ENCODE measurements around the gene GIMAP6. TPM values are rescaled to one million over a fixed set of nuclear protein-coding genes. Genes with fewer than 3 reads are reported as not detected.

The GIMAP6 gene
- polyA plus RNA-seq, 3 donors: 16.2 to 70.2 (median 57.0) TPM

GRCh38 chr7:150586068-150586784 is 46.0 kb downstream of the GIMAP6 start:
- H3K27ac Mint-ChIP-seq: peak overlapping the region; percentile 84 to 94 (median 89)
- Histone ChIP-seq H4K20me1 (ENCODE audit: insufficient read depth, low read length) (no peaks in the 10 kb centered on the region), H3K79me2 (ENCODE audit: insufficient read depth, low read length) (no peaks in the 10 kb centered on the region), H3K9me3 (replicated peaks in 1 of 2; ENCODE audit: control insufficient read depth in 1 of 2, insufficient read depth in 1 of 2, low read length in 2 of 2) (no peaks in the 10 kb centered on the region), H3K27me3 (ENCODE audit: control insufficient read depth in 2 of 2, insufficient read depth in 2 of 2, low read length in 2 of 2) (no peaks in the 10 kb centered on the region), H2AFZ (ENCODE audit: insufficient read depth, low read depth, low read length, poor library complexity, severe bottlenecking) (no peak overlapping the region), H3K36me3 (replicated peaks in 1 of 2; ENCODE audit: control insufficient read depth in 1 of 2, insufficient read depth in 2 of 2, low read length in 2 of 2) (no peaks in the 10 kb centered on the region), H3K27ac (ENCODE audit: low read depth in 1 of 2, low read length in 2 of 2) (peak overlapping the region; percentile 60 to 86), H3K9ac (ENCODE audit: insufficient read depth, low read length, poor library complexity, severe bottlenecking) (peak overlapping the region; percentile 7), H3K4me3 (replicated peaks in 1 of 3; ENCODE audit: low read depth in 2 of 3, low read length in 3 of 3) (peak overlapping the region in 2 of 3 experiments; percentile 33 to 48), H3K4me1 (ENCODE audit: control insufficient read depth in 1 of 2, insufficient read depth in 2 of 2, low read length in 2 of 2) (peaks cover 31 to 44% of the 10 kb centered on the region in 2 donors), H3K4me2 (replicated peaks; ENCODE audit: extremely low read depth, low read length, poor library complexity, severe bottlenecking) (peak overlapping the region; percentile 64)
- TF ChIP-seq CTCF (IDR thresholded peaks at IDR 0.05): no peak
- peaks cover under 1 to 12% (median 3%) of the 10 kb centered on the region in 7 donors for H3K9me3 Mint-ChIP-seq
- peak overlapping the region; percentile 6 to 67 for H3K4me3 Mint-ChIP-seq
- WGBS (ENCODE audit: insufficient coverage): 0% methylated on average over 1 of the region's 4 CpGs
- H3K36me3 Mint-ChIP-seq: no peaks in the 10 kb centered on the region
- intact Hi-C loops (cut with micrococcal nuclease): no loop called here
- peak; percentile 70 to 77 (median 75) for DNase-seq
- H3K27me3 Mint-ChIP-seq (ENCODE audit: low read depth in 3 of 3): peaks cover 0 to 2% (median 2%) of the 10 kb centered on the region in 3 donors
- peaks cover 42% of the 10 kb centered on the region for H3K4me1 Mint-ChIP-seq

GRCh38 chr7:150585199-150585598 is 47.0 kb downstream of the GIMAP6 start:
- Histone ChIP-seq H3K9ac (ENCODE audit: insufficient read depth, low read length, poor library complexity, severe bottlenecking) (no peak overlapping the region), H3K4me1 (ENCODE audit: control insufficient read depth in 1 of 2, insufficient read depth in 2 of 2, low read length in 2 of 2) (peaks cover 42 to 55% of the 10 kb centered on the region in 2 donors), H3K27me3 (ENCODE audit: control insufficient read depth in 2 of 2, insufficient read depth in 2 of 2, low read length in 2 of 2) (no peaks in the 10 kb centered on the region), H3K4me3 (replicated peaks in 1 of 3; ENCODE audit: low read depth in 2 of 3, low read length in 3 of 3) (no peak overlapping the region), H4K20me1 (ENCODE audit: insufficient read depth, low read length) (no peaks in the 10 kb centered on the region), H3K36me3 (replicated peaks in 1 of 2; ENCODE audit: control insufficient read depth in 1 of 2, insufficient read depth in 2 of 2, low read length in 2 of 2) (no peaks in the 10 kb centered on the region), H3K9me3 (replicated peaks in 1 of 2; ENCODE audit: control insufficient read depth in 1 of 2, insufficient read depth in 1 of 2, low read length in 2 of 2) (no peaks in the 10 kb centered on the region), H3K27ac (ENCODE audit: low read depth in 1 of 2, low read length in 2 of 2) (no peak overlapping the region), H2AFZ (ENCODE audit: insufficient read depth, low read depth, low read length, poor library complexity, severe bottlenecking) (no peak overlapping the region), H3K4me2 (replicated peaks; ENCODE audit: extremely low read depth, low read length, poor library complexity, severe bottlenecking) (no peak overlapping the region), H3K79me2 (ENCODE audit: insufficient read depth, low read length) (no peaks in the 10 kb centered on the region)
- H3K4me1 Mint-ChIP-seq: peaks cover 51% of the 10 kb centered on the region
- H3K27ac Mint-ChIP-seq: peak overlapping the region in 2 of 7 donors; percentile 56 to 66
- WGBS (ENCODE audit: insufficient coverage): 96% methylated on average over 6 of the region's 7 CpGs
- peak overlapping the region in 1 of 2 donors; percentile 24 for H3K4me3 Mint-ChIP-seq
- no peak for DNase-seq
- intact Hi-C loops (cut with micrococcal nuclease): no loop called here
- peaks cover 3 to 14% (median 9%) of the 10 kb centered on the region in 7 donors for H3K9me3 Mint-ChIP-seq
- no peak for TF ChIP-seq CTCF (IDR thresholded peaks at IDR 0.05)
- H3K36me3 Mint-ChIP-seq: peaks cover 0 to 7% of the 10 kb centered on the region in 2 donors
- peaks cover 0 to 2% (median 0%) of the 10 kb centered on the region in 3 donors for H3K27me3 Mint-ChIP-seq (ENCODE audit: low read depth in 3 of 3)
